MG63 (cell line): ENCODE results near the gene EBLN1. TPM values are rescaled to one million over a fixed set of nuclear protein-coding genes. Genes with fewer than 3 reads are reported as not detected.

Source experiments
- DNase-seq: peaks from one replicate; pipeline ENCODE4 v3.0.0-alpha.2; 2020
- H3K27me3 ChIP-seq: fragments of 250-450 bp; sonication (Bioruptor Pico); 2 replicates; pipeline ENCODE4 v1.5.1; 2020; ENCODE audit warnings: mild to moderate bottlenecking, moderate library complexity
- H3K36me3 ChIP-seq: fragments of 250-450 bp; sonication (Bioruptor Pico); 2 replicates; pipeline ENCODE4 v1.5.1; 2020; ENCODE audit warnings: mild to moderate bottlenecking, moderate library complexity
- H3K4me3 ChIP-seq: fragments of 250-450 bp; sonication (Bioruptor Pico); 2 replicates; pipeline ENCODE4 v1.5.1; 2020; ENCODE audit warnings: mild to moderate bottlenecking, moderate library complexity
- H3K9me3 ChIP-seq: fragments of 250-450 bp; sonication (Bioruptor Pico); 2 replicates; pipeline ENCODE4 v1.5.1; 2020; ENCODE audit warnings: mild to moderate bottlenecking, moderate library complexity
- total RNA-seq: library from RNA; depleted of rRNA; stranded (reverse); fragments of >200 nt; shearing (Covaris generic); gene quantifications from 2 replicates; pipeline ENCODE4 v1.2.3, GENCODE V29; 2014; ENCODE audit warnings: low replicate concordance; rRNA removed

The EBLN1 gene
- not detected in 2 replicates for total RNA-seq

DNA sequence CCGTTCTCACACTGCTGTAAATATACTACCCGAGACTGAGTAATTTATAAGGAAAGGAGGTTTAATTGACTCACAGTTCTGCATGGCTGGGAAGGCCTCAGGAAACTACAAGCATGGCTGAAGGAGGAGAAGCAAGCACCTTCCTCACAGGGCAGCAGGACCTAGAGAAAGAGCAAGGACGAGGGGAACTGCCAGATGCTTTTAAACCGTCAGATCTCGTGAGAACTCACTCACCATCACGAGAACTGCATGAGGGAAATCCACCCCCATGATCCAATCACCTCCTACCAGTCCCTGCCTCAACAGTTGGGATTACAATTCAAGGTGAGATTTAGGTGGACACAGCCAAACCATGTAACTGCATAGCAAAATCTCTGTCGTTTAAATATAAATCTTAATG is at the start of gene EBLN1:
Gene EBLN1 (minus strand): TSS at position 174 of the 400 bp plus-strand sequence. CDS start 8,032 bp downstream, outside the sequence.
- Histone ChIP-seq H3K27me3 (no peaks in the 10 kb centered on the region; the same call in 1 of the 2 replicates), H3K4me3 (no peak within 1 kb of the TSS), H3K36me3 (no peaks in the 10 kb centered on the region), H3K9me3 (no peaks in the 10 kb centered on the region)
- DNase-seq: no peak

- Histone ChIP-seq H3K36me3 (no peaks in the 10 kb centered on the region), H3K27me3 (no peaks in the 10 kb centered on the region), H3K4me3 (no peak overlapping the region), H3K9me3 (no peaks in the 10 kb centered on the region)
- DNase-seq: no peak
Observed at GRCh38 chr10:22265839-22266537, 48.2 kb upstream of the EBLN1 start.

DNA sequence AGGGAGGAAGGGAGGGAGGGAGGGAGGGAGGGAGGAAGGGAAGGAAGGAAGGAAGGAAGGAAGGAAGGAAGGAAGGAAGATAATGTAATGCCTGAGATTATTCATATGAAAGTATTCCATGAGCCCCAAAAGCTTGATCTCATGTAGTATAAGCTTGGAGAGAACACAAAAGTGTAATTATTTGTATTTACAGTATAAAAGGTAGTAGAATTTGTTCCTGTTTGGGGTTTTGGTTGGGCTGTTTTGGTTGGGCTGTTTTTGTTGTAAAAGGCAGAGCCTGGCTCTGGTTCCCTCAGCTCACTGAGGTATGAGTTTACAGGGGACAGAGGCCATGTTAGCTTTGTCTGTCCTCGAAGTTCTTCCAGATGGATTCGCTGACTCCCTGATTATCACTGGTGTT is 45.3 kb upstream of the EBLN1 start:
- Histone ChIP-seq H3K4me3 (no peak overlapping the region), H3K9me3 (no peaks in the 10 kb centered on the region), H3K36me3 (no peaks in the 10 kb centered on the region), H3K27me3 (peaks cover under 1% of the 10 kb centered on the region; the same call in 1 of the 2 replicates)
- no peak for DNase-seq

DNA sequence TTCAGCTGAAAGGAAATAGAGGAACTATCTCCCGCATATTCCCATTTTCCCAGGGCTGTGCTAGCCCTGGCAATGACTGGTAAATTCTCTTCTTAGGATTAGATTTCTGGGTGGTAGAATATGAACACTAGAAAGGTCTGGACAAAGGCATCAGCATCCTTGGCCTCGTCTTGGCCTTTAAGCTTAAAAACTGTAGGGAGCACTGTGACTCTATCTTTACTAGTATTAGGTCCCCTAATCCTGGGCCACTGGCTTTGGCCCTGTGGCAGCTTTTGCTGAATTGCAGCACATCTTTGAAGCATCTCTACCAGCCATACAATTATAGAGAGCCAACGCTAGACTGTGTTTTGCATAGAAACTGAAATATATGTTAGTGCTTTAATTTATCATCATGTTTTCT is 41.5 kb upstream of the EBLN1 start:
- no peaks in the 10 kb centered on the region for H3K36me3 ChIP-seq
- no peaks in the 10 kb centered on the region for H3K9me3 ChIP-seq
- no peak for DNase-seq
- H3K4me3 ChIP-seq: no peak overlapping the region
- peaks cover 14% of the 10 kb centered on the region for H3K27me3 ChIP-seq

GRCh38 chr10:22258471-22258870 is 40.7 kb upstream of the EBLN1 start:
- Histone ChIP-seq H3K4me3 (no peak overlapping the region), H3K9me3 (no peaks in the 10 kb centered on the region), H3K27me3 (peaks cover 14% of the 10 kb centered on the region), H3K36me3 (no peaks in the 10 kb centered on the region)
- no peak for DNase-seq

GRCh38 chr10:22253580-22253882 is 35.7 kb upstream of the EBLN1 start:
- H3K9me3 ChIP-seq: no peaks in the 10 kb centered on the region
- no peaks in the 10 kb centered on the region for H3K36me3 ChIP-seq
- no peak for DNase-seq
- peaks cover 14% of the 10 kb centered on the region for H3K27me3 ChIP-seq
- H3K4me3 ChIP-seq: no peak overlapping the region

DNA sequence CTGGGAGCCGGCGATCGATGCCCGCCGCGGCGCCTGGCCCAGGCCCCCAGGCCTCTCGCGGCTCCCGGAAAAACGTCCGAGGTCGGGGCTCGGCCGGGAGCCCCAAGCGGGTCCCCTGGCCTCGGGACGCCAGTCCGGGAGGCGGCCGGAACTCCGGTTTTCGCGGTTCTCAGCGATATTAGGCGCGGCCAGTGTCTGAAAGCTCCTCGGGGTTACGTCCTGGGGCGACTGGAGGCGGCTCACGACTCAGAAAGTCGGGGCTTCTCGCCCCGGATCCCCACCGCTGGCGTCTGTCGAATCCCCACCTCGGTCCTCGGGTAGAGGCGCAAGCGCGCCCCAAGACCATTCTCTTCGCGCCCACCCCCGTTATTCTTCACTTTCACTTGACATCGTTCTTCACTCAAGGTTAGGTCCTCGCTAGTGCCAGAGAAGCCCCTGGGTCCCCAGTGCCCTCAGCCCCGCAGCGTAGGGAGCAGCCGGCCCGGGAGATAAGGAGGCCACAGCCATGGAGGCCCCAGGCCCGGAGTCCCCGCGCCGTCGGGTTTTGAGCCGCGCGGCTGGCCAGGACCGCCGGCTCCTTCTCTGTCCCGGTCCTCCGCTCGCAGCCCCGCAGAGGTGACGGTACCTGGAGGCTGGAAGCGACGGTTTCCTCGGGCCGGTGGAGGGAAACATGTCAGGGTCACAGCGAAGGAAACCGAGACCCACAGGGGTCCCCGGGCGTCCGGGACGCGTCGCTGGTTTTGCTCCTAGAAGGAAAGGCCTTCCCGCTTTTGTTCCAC is 35.2 kb upstream of the EBLN1 start:
- Histone ChIP-seq H3K4me3 (peak overlapping the region; percentile 46), H3K27me3 (peaks cover 13% of the 10 kb centered on the region), H3K36me3 (no peaks in the 10 kb centered on the region), H3K9me3 (no peaks in the 10 kb centered on the region)
- DNase-seq: no peak

- Histone ChIP-seq H3K9me3 (no peaks in the 10 kb centered on the region), H3K36me3 (no peaks in the 10 kb centered on the region), H3K4me3 (peak overlapping the region; percentile 46), H3K27me3 (peaks cover 8% of the 10 kb centered on the region)
- peak; percentile 26 for DNase-seq
Observed at GRCh38 chr10:22252224-22252800, 34.5 kb upstream of the EBLN1 start.

DNA sequence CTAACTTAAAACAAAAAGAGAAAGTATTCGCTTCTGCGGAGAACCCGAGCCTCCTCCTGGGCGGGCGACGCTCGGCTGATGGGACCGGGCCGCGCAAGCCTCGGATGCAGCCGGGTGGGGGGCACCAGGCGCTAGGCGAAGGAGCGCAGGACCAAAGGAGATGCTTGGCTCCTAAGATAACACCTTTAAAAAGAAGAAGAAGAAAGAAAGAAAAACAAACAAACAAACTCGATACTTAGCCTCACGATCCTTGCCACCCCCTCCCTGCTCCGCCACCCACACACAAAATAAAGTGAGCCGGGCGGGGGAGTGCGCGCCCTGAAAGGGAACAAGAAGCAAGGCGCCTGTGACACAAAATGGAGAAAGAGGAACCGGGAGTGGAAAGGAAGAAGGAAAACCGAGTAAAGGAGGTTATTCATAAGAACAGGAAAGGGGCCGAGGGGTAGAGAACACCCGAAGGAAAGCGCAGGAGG is 34.0 kb upstream of the EBLN1 start:
- peak overlapping the region; percentile 46 for H3K4me3 ChIP-seq
- peak; percentile 47 for DNase-seq
- H3K27me3 ChIP-seq: peaks cover 8% of the 10 kb centered on the region
- no peaks in the 10 kb centered on the region for H3K9me3 ChIP-seq
- H3K36me3 ChIP-seq: no peaks in the 10 kb centered on the region

- H3K4me3 ChIP-seq: peak overlapping the region; percentile 46
- peaks cover 4% of the 10 kb centered on the region for H3K27me3 ChIP-seq
- DNase-seq: no peak
- H3K36me3 ChIP-seq: no peaks in the 10 kb centered on the region
- no peaks in the 10 kb centered on the region for H3K9me3 ChIP-seq
Observed at GRCh38 chr10:22250897-22251660, 33.3 kb upstream of the EBLN1 start.

- no peaks in the 10 kb centered on the region for H3K27me3 ChIP-seq
- no peak for DNase-seq
- H3K4me3 ChIP-seq: no peak overlapping the region
- no peaks in the 10 kb centered on the region for H3K9me3 ChIP-seq
- no peaks in the 10 kb centered on the region for H3K36me3 ChIP-seq
Observed at GRCh38 chr10:22247636-22248035, 29.8 kb upstream of the EBLN1 start.

GRCh38 chr10:22246680-22247391 is 29.0 kb upstream of the EBLN1 start:
- Histone ChIP-seq H3K36me3 (no peaks in the 10 kb centered on the region), H3K9me3 (no peaks in the 10 kb centered on the region), H3K27me3 (no peaks in the 10 kb centered on the region), H3K4me3 (no peak overlapping the region)
- DNase-seq: no peak

DNA sequence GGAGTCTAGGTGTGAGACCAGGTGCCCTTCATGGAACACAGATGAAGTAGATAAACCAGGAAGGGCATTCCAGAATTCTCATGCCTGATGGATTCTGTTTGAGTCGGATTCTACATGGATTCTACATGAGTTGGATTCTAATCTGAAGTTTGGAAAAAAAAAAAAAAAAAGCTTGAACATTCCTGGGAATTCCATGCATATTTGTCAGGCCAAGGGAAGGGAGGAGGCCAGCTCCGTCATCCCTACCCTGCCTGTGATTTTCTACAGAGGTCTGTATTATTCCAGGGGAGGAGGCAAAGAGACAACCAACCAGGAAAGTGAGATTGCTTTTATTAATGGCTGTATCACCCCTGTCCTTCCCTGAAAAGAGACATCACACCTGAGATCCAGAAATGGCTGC is 27.8 kb upstream of the EBLN1 start:
- Histone ChIP-seq H3K9me3 (no peaks in the 10 kb centered on the region), H3K27me3 (peaks cover 3% of the 10 kb centered on the region), H3K4me3 (no peak overlapping the region), H3K36me3 (no peaks in the 10 kb centered on the region)
- no peak for DNase-seq

- peaks cover 3% of the 10 kb centered on the region for H3K27me3 ChIP-seq
- H3K4me3 ChIP-seq: no peak overlapping the region
- DNase-seq: no peak
- H3K36me3 ChIP-seq: no peaks in the 10 kb centered on the region
- no peaks in the 10 kb centered on the region for H3K9me3 ChIP-seq
Observed at GRCh38 chr10:22244855-22245254, 27.0 kb upstream of the EBLN1 start.

DNA sequence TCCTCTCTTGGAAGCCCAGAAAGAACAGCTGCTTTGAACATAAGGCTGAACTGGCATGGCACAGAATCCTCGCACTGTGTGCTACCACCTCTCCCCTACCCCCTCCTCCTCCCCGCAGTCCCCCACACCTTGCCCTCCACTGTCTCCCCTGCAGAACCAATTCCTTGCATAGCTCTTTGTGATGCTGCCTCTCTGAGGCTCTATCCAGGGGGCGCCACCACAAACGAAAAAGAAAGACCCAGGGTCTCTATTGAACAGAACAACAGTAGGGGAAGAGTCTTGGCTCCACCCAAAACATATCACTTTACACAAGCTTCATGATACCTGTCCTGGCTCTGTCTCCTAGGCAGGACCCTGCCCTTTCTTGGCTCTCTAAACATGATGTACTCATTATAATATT is 26.2 kb upstream of the EBLN1 start:
- Histone ChIP-seq H3K36me3 (no peaks in the 10 kb centered on the region), H3K27me3 (peaks cover 3% of the 10 kb centered on the region), H3K9me3 (no peaks in the 10 kb centered on the region), H3K4me3 (no peak overlapping the region)
- DNase-seq: no peak

GRCh38 chr10:22243321-22243720 is 25.5 kb upstream of the EBLN1 start:
- Histone ChIP-seq H3K9me3 (no peaks in the 10 kb centered on the region), H3K36me3 (no peaks in the 10 kb centered on the region), H3K4me3 (no peak overlapping the region), H3K27me3 (peaks cover 3% of the 10 kb centered on the region)
- no peak for DNase-seq
